H1 (cell line): ENCODE results near the gene KRT14. TPM values are rescaled to one million over a fixed set of nuclear protein-coding genes. Genes with fewer than 3 reads are reported as not detected.

Experiments
- CTCF ChIA-PET: fragments of 300-600 bp; sonication (Branson Sonifier 250); formaldehyde crosslinking; loops from one replicate; lab custom pipeline; 2021; ENCODE audit not compliant: partially characterized antibody; lab: Charles Lee
- POLR2A ChIA-PET: fragments of 300-600 bp; sonication (Branson Sonifier 250); formaldehyde crosslinking; loops from one replicate; lab custom pipeline; 2021; ENCODE audit warnings: inconsistent platforms; ENCODE audit not compliant: partially characterized antibody; lab: Charles Lee
- DNase-seq, 2 experiments: peaks; one replicate each; pipeline versions ENCODE4 v3.0.0 to v3.0.0-alpha.2; 2010 to 2022; ENCODE audit warnings: low spot score in 2 of 2, low read depth in 1 of 2, mixed read lengths in 1 of 2
- FAIRE-seq: peaks from 2 replicates; lab custom pipeline; 2011; peaks lifted over from hg19 to GRCh38; lab: Jason Lieb, UNC
- H2AFZ ChIP-seq: 2 replicates; pipeline ENCODE4 v1.8.1; 2012; ENCODE audit warnings: low read length, inconsistent platforms
- H2AK5ac ChIP-seq: 2 replicates; pipeline ENCODE4 v1.6.1; 2013; ENCODE audit warnings: low read depth, low read length
- H2BK120ac ChIP-seq: replicated peaks from 2 replicates; pipeline ENCODE3; 2013; ENCODE audit warnings: low read depth, low read length, inconsistent platforms
- H2BK12ac ChIP-seq: 2 replicates; pipeline ENCODE4 v1.6.1; 2013; ENCODE audit warnings: low read depth, low read length
- H2BK15ac ChIP-seq: 2 replicates; pipeline ENCODE4 v1.6.1; 2013; ENCODE audit warnings: low read length
- H2BK20ac ChIP-seq: 2 replicates; pipeline ENCODE4 v1.6.1; 2013; ENCODE audit warnings: low read length
- H2BK5ac ChIP-seq: 2 replicates; pipeline ENCODE4 v1.6.1; 2013; ENCODE audit warnings: low read depth, low read length
- H3K14ac ChIP-seq: 2 replicates; pipeline ENCODE4 v1.6.1; 2013; ENCODE audit warnings: inconsistent platforms; ENCODE audit not compliant: insufficient read length
- H3K18ac ChIP-seq: 2 replicates; pipeline ENCODE4 v1.6.1; 2013; ENCODE audit warnings: low read length; ENCODE audit errors: extremely low read depth
- H3K23ac ChIP-seq: 2 replicates; pipeline ENCODE4 v1.6.1; 2013; ENCODE audit warnings: inconsistent platforms; ENCODE audit not compliant: insufficient read length
- H3K23me2 ChIP-seq: 2 replicates; pipeline ENCODE4 v1.6.1; 2013; ENCODE audit warnings: low read depth, low read length
- H3K27ac ChIP-seq: 2 replicates; pipeline ENCODE4 v1.6.1; 2011; ENCODE audit warnings: low read depth, low read length, inconsistent platforms
- H3K27me3 ChIP-seq, 4 experiments: replicated peaks in 1 of 4; 1 replicate in 1 of 4; 2 replicates in 3 of 4; pipeline versions ENCODE4 v1.6.1 to v1.8.1; 2011 to 2013; ENCODE audit warnings: low read length in 3 of 4, mild to moderate bottlenecking in 3 of 4, inconsistent platforms in 2 of 4, mixed read lengths in 2 of 4, moderate library complexity in 1 of 4; ENCODE audit not compliant: control insufficient read depth in 3 of 4, insufficient read depth in 3 of 4; ENCODE audit errors: extremely low read depth in 1 of 4
- H3K36me3 ChIP-seq, 4 experiments: 2 replicates each; pipeline versions ENCODE4 v1.6.1 to v1.8.1; 2011 to 2013; ENCODE audit warnings: mild to moderate bottlenecking in 4 of 4, low read length in 3 of 4, moderate library complexity in 2 of 4, control low read depth in 1 of 4, inconsistent platforms in 1 of 4; ENCODE audit not compliant: insufficient read depth in 4 of 4, control insufficient read depth in 2 of 4
- H3K4ac ChIP-seq: replicated peaks from 2 replicates; pipeline ENCODE3; 2013; ENCODE audit warnings: low read length, low read depth, mixed read lengths, inconsistent platforms; ENCODE audit not compliant: insufficient read length
- H3K4me1 ChIP-seq, 4 experiments: replicated peaks in 1 of 4; 1 replicate in 1 of 4; 2 replicates in 3 of 4; pipeline versions ENCODE4 v1.6.1 to v1.8.1; 2011 to 2013; ENCODE audit warnings: low read length in 3 of 4, inconsistent platforms in 2 of 4, mixed read lengths in 1 of 4; ENCODE audit not compliant: insufficient read depth in 4 of 4, control insufficient read depth in 3 of 4
- H3K4me2 ChIP-seq, 2 experiments: 2 replicates each; pipeline versions ENCODE4 v1.6.1 to v1.8.1; 2011 to 2013; ENCODE audit warnings: low read depth in 2 of 2, low read length in 2 of 2, control low read depth in 1 of 2, inconsistent platforms in 1 of 2, mild to moderate bottlenecking in 1 of 2; ENCODE audit not compliant: insufficient read depth in 1 of 2
- H3K4me3 ChIP-seq, 4 experiments: fragments of 200-600, 300-600 bp in 1 of 4; sonication (generic), shearing (Covaris generic), sonication (Bioruptor Twin) in 1 of 4; 2 replicates each; pipeline versions ENCODE4 v1.5.1 to v1.8.1; 2011 to 2016; ENCODE audit warnings: low read length in 4 of 4, low read depth in 3 of 4, control low read depth in 2 of 4, inconsistent platforms in 2 of 4, mild to moderate bottlenecking in 2 of 4, mixed read lengths in 1 of 4, moderate library complexity in 1 of 4; ENCODE audit not compliant: insufficient read depth in 2 of 4; ENCODE audit errors: extremely low read depth in 1 of 4
- H3K56ac ChIP-seq: replicated peaks from 2 replicates; pipeline ENCODE3; 2013; ENCODE audit warnings: low read depth, mild to moderate bottlenecking, mixed read lengths, low read length, inconsistent platforms; ENCODE audit not compliant: insufficient read length
- H3K79me1 ChIP-seq: 2 replicates; pipeline ENCODE4 v1.6.1; 2013; ENCODE audit warnings: low read depth, low read length, control low read depth
- H3K79me2 ChIP-seq, 2 experiments: 2 replicates each; pipeline versions ENCODE4 v1.6.1 to v1.8.1; 2012 to 2013; ENCODE audit warnings: low read length in 2 of 2, mild to moderate bottlenecking in 2 of 2, inconsistent platforms in 1 of 2; ENCODE audit not compliant: insufficient read depth in 2 of 2, control insufficient read depth in 1 of 2
- H3K9ac ChIP-seq, 4 experiments: replicated peaks in 1 of 4; 1 replicate in 1 of 4; 2 replicates in 3 of 4; pipeline versions ENCODE4 v1.6.1 to v1.8.1; 2011 to 2013; ENCODE audit warnings: low read depth in 3 of 4, low read length in 3 of 4, control low read depth in 2 of 4, mild to moderate bottlenecking in 2 of 4, moderate library complexity in 2 of 4, inconsistent platforms in 1 of 4; ENCODE audit errors: extremely low read depth in 1 of 4
- H3K9me3 ChIP-seq, 2 experiments: 2 replicates each; pipeline versions ENCODE4 v1.6.1 to v1.8.1; 2012 to 2013; ENCODE audit warnings: mild to moderate bottlenecking in 2 of 2, moderate library complexity in 2 of 2, control low read depth in 1 of 2, inconsistent platforms in 1 of 2, low read depth in 1 of 2, low read length in 1 of 2, mixed read lengths in 1 of 2; ENCODE audit not compliant: insufficient read depth in 2 of 2
- H4K20me1 ChIP-seq, 2 experiments: replicated peaks in 1 of 2; 2 replicates each; pipeline versions ENCODE3 to v1.8.1; 2011 to 2013; ENCODE audit warnings: inconsistent platforms in 2 of 2, low read length in 2 of 2, mild to moderate bottlenecking in 1 of 2; ENCODE audit not compliant: insufficient read depth in 2 of 2, control insufficient read depth in 1 of 2
- H4K5ac ChIP-seq: 2 replicates; pipeline ENCODE4 v1.6.1; 2013; ENCODE audit warnings: low read length, low read depth, mixed read lengths, inconsistent platforms; ENCODE audit not compliant: insufficient read length
- H4K8ac ChIP-seq: 2 replicates; pipeline ENCODE4 v1.8.0; 2013; ENCODE audit warnings: mild to moderate bottlenecking, moderate library complexity, low read length, inconsistent platforms; ENCODE audit not compliant: insufficient read depth; ENCODE audit errors: extremely low read depth
- H4K91ac ChIP-seq: replicated peaks from 2 replicates; pipeline ENCODE3; 2013; ENCODE audit warnings: low read length, mixed read lengths, inconsistent platforms; ENCODE audit not compliant: insufficient read length
- CBX5 ChIP-seq: fragments of 300-800, 300-1000 bp; sonication (generic); IDR thresholded peaks from 2 replicates; pipeline ENCODE4 v1.7.1; 2016; ENCODE audit warnings: antibody characterized with exemption, low read length, low read depth
- CEBPB ChIP-seq: IDR thresholded peaks from 2 replicates; pipeline ENCODE4 v1.6.1; 2012; ENCODE audit warnings: low read depth, low read length
- EGR1 ChIP-seq: IDR thresholded peaks from 2 replicates; pipeline ENCODE4 v1.6.1; 2011; ENCODE audit warnings: low read depth, low read length, borderline replicate concordance
- PHF8 ChIP-seq: fragments of 200-600 bp; sonication (generic); conservative IDR thresholded peaks from 2 replicates; pipeline ENCODE4 v1.7.1; 2012; ENCODE audit warnings: low read depth, mild to moderate bottlenecking, inconsistent platforms, low read length, moderate library complexity
- POLR2AphosphoS5 ChIP-seq: IDR thresholded peaks from 2 replicates; pipeline ENCODE4 v1.6.1; 2011; ENCODE audit warnings: low read depth, low read length
- RBBP5 ChIP-seq: IDR thresholded peaks from 2 replicates; pipeline ENCODE4 v1.7.1; 2012; ENCODE audit warnings: low read depth, mild to moderate bottlenecking, inconsistent platforms, low read length, moderate library complexity, borderline replicate concordance
- RFX5 ChIP-seq: IDR thresholded peaks from 2 replicates; pipeline ENCODE4 v1.6.1; 2011; ENCODE audit warnings: low read depth, low read length, improper control_type of control experiment, borderline replicate concordance
- SIRT6 ChIP-seq: IDR thresholded peaks from one replicate; pipeline ENCODE4 v1.7.1; 2012; ENCODE audit warnings: low read length, inconsistent platforms
- SP1 ChIP-seq: IDR thresholded peaks from 2 replicates; pipeline ENCODE4 v1.6.1; 2011; ENCODE audit warnings: low read depth, low read length
- SP4 ChIP-seq: IDR thresholded peaks from 2 replicates; pipeline ENCODE4 v1.6.1; 2012; ENCODE audit warnings: low read length, inconsistent platforms
- ZNF274 ChIP-seq: IDR thresholded peaks from 2 replicates; pipeline ENCODE4 v1.7.0; 2012; ENCODE audit warnings: low read length, borderline replicate concordance; ENCODE audit errors: extremely low read depth
- WGBS, 2 experiments: shearing (Covaris generic) in 1 of 2; methylation state at CpG; one replicate each; pipeline versions ENCODE4 v1.1.6 to v1.1.7; 2013 to 2015; ENCODE audit warnings: low lambda C conversion rate in 2 of 2, mixed read lengths in 2 of 2, inconsistent platforms in 1 of 2, low coverage in 1 of 2, missing lambda C conversion rate in 1 of 2; ENCODE audit not compliant: insufficient replicate concordance in 2 of 2, insufficient coverage in 1 of 2, insufficient read length in 1 of 2; ENCODE audit errors: extremely low coverage in 1 of 2, missing lambda C conversion rate in 1 of 2; 5-methylcytosine and 5-hydroxymethylcytosine counted together
- polyA plus RNA-seq, 7 experiments: library from polyadenylated mRNA; depleted of rRNA in 3 of 7; stranded (reverse) in 5 of 7; unstranded in 2 of 7; fragments of >200 nt in 5 of 7; fragments of 200-250 nt in 2 of 7; gene quantifications; 1 replicate in 5 of 7; 2 replicates in 1 of 7; 4 replicates in 1 of 7; pipeline versions ENCODE4 v1.2.1 to v1.2.3, GENCODE V29; 2011 to 2013; ENCODE audit warnings: missing spikeins in 2 of 7, mixed read lengths in 2 of 7
- total RNA-seq: library from RNA; stranded (reverse); fragmentation: NEBNext Ultra II Directional; extraction: Animal tissue kit (Norgen Biotek cat#: 25700); gene quantifications from 2 replicates; pipeline ENCODE4 v1.2.1, GENCODE V29; 2021
- TF ChIP-seq, protein P1 (sequence below), 3 experiments: IDR thresholded peaks; 1 replicate in 2 of 3; 2 replicates in 1 of 3; pipeline versions ENCODE4 v1.5.1 to v1.6.1; 2011; ENCODE audit warnings: low read length in 3 of 3, mild to moderate bottlenecking in 3 of 3, inconsistent platforms in 2 of 3, low read depth in 1 of 3, moderate library complexity in 1 of 3; ENCODE audit not compliant: insufficient read depth in 1 of 3; ENCODE audit errors: control extremely low read depth in 1 of 3

KRT14 gene
- total and polyA plus RNA-seq, 2 of the 8 experiments (the other 6 are each of a cell fraction or from before 2014, with no cell fraction given): 0.35 TPM; not detected in 1

GRCh38 chr17:41556931-41557330 lies 29.8 kb downstream of the KRT14 start:
- no peak overlapping the region for H3K14ac ChIP-seq
- no peak overlapping the region for H2BK5ac ChIP-seq
- DNase-seq (no peak), FAIRE-seq (no peak)
- H3K79me2 ChIP-seq: no peaks in the 10 kb centered on the region
- H3K36me3 ChIP-seq: no peaks in the 10 kb centered on the region
- ChIA-PET CTCF (interaction anchor here (1.0 to 21.2 kb wide), 6 partner anchors 6 to 752 kb away, joined by 3 to 492 read pairs (median 68); no protein-coding TSS in a partner anchor), POLR2A (no interaction called here)
- no peak overlapping the region for H2BK15ac ChIP-seq
- no peak overlapping the region for H3K4ac ChIP-seq
- H4K8ac ChIP-seq: no peak overlapping the region
- no peaks in the 10 kb centered on the region for H3K27me3 ChIP-seq
- H4K20me1 ChIP-seq: no peaks in the 10 kb centered on the region
- H4K5ac ChIP-seq: no peak overlapping the region
- H3K4me3 ChIP-seq: no peak overlapping the region
- no peak overlapping the region for H3K56ac ChIP-seq
- H2BK120ac ChIP-seq: no peak overlapping the region
- H3K4me1 ChIP-seq: peaks cover 0 to 2% (median 0%) of the 10 kb centered on the region in 4 experiments; a peak in 3 of 7 replicates
- no peaks in the 10 kb centered on the region; the same call in 1 of the 2 replicates for H3K23me2 ChIP-seq
- H2BK20ac ChIP-seq: no peak overlapping the region
- H3K9ac ChIP-seq: no peak overlapping the region
- H2AK5ac ChIP-seq: no peak overlapping the region
- no peak overlapping the region for H4K91ac ChIP-seq
- H2BK12ac ChIP-seq: no peak overlapping the region
- 86% methylated on average over 9 of the region's 9 CpGs; no CpG with 5 or more reads in 1 of the 2 experiments for WGBS, 2 experiments
- no peak overlapping the region for H3K27ac ChIP-seq
- H3K18ac ChIP-seq: no peak overlapping the region
- H3K9me3 ChIP-seq: no peaks in the 10 kb centered on the region
- no peaks in the 10 kb centered on the region for H3K79me1 ChIP-seq
- H3K4me2 ChIP-seq: no peak overlapping the region
- H2AFZ ChIP-seq: no peak overlapping the region
- H3K23ac ChIP-seq: no peak overlapping the region
- no peak for TF ChIP-seq ZNF274
- TF ChIP-seq EGR1: no peak
- no peak for TF ChIP-seq SP1
- no peak for TF ChIP-seq RFX5
- no peak for TF ChIP-seq SP4
- no peak for TF ChIP-seq RBBP5
- TF ChIP-seq, protein P1, sequence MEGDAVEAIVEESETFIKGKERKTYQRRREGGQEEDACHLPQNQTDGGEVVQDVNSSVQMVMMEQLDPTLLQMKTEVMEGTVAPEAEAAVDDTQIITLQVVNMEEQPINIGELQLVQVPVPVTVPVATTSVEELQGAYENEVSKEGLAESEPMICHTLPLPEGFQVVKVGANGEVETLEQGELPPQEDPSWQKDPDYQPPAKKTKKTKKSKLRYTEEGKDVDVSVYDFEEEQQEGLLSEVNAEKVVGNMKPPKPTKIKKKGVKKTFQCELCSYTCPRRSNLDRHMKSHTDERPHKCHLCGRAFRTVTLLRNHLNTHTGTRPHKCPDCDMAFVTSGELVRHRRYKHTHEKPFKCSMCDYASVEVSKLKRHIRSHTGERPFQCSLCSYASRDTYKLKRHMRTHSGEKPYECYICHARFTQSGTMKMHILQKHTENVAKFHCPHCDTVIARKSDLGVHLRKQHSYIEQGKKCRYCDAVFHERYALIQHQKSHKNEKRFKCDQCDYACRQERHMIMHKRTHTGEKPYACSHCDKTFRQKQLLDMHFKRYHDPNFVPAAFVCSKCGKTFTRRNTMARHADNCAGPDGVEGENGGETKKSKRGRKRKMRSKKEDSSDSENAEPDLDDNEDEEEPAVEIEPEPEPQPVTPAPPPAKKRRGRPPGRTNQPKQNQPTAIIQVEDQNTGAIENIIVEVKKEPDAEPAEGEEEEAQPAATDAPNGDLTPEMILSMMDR (IDR thresholded peaks at IDR 0.05; ENCODE audit: control extremely low read depth in 1 of 3, insufficient read depth in 1 of 3, low read depth in 1 of 3, low read length in 3 of 3): no peak
- no peak for TF ChIP-seq PHF8
- TF ChIP-seq CBX5: no peak
- no peak for TF ChIP-seq POLR2AphosphoS5
- no peak for TF ChIP-seq SIRT6
- no peak for TF ChIP-seq CEBPB
